IgD-negative memory B cell (primary cell): ENCODE results near the gene MUC13. TPM values are rescaled to one million over a fixed set of nuclear protein-coding genes. Genes with fewer than 3 reads are reported as not detected.
A peak's percentile ranks its signal among the peaks of the same experiment; 100 is the strongest.

Source experiments
- H3K27ac Mint-ChIP-seq, 3 donors: one replicate each; pipeline ENCODE4 v1.8.0; 2020 to 2022; ENCODE audit warnings: mild to moderate bottlenecking in 3 of 3, mixed read lengths in 3 of 3, moderate library complexity in 1 of 3
- H3K27me3 Mint-ChIP-seq: one replicate; pipeline ENCODE4 v1.8.0; 2021; ENCODE audit warnings: mixed read lengths
- H3K36me3 Mint-ChIP-seq: one replicate; pipeline ENCODE4 v1.8.0; 2020; ENCODE audit warnings: mild to moderate bottlenecking, mixed read lengths
- H3K4me1 Mint-ChIP-seq, 3 donors: one replicate each; pipeline ENCODE4 v1.8.0; 2020 to 2022; ENCODE audit warnings: mixed read lengths in 3 of 3, mild to moderate bottlenecking in 1 of 3
- H3K4me3 Mint-ChIP-seq, 4 donors: one replicate each; pipeline ENCODE4 v1.8.0; 2020 to 2022; ENCODE audit warnings: mild to moderate bottlenecking in 4 of 4, mixed read lengths in 4 of 4, moderate library complexity in 3 of 4
- H3K9me3 Mint-ChIP-seq, 3 donors: one replicate each; pipeline ENCODE4 v1.8.0; 2020 to 2021; ENCODE audit warnings: mixed read lengths in 3 of 3, mild to moderate bottlenecking in 1 of 3
- polyA plus RNA-seq: library from polyadenylated mRNA; unstranded; fragments of 300-500 nt; fragmentation: Illumina TruSeq; gene quantifications from one replicate; pipeline ENCODE4 v1.2.3, GENCODE V29; 2021

Gene MUC13, protein sequence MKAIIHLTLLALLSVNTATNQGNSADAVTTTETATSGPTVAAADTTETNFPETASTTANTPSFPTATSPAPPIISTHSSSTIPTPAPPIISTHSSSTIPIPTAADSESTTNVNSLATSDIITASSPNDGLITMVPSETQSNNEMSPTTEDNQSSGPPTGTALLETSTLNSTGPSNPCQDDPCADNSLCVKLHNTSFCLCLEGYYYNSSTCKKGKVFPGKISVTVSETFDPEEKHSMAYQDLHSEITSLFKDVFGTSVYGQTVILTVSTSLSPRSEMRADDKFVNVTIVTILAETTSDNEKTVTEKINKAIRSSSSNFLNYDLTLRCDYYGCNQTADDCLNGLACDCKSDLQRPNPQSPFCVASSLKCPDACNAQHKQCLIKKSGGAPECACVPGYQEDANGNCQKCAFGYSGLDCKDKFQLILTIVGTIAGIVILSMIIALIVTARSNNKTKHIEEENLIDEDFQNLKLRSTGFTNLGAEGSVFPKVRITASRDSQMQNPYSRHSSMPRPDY
- not detected for polyA plus RNA-seq

DNA sequence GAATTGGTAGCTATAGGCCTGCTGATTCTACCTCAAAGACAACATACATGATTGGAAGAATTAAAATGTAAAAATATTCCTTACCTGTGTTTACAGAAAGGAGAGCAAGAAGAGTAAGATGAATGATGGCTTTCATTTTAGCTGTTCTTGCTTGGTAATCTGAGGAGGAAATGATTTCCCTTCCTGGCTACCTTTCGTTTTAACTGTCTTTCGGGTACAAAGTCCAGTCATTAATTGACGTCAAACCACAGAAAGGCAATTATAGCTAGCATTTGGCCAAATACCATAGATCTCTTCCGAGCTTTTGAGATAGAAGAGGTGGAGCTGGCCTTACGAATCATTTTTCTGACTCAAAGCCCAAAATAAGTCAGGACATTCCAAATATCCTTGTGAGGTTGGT, at the start of gene MUC13:
Gene MUC13 (minus strand): TSS at position 175 of the 400 bp plus-strand sequence. CDS start 39 bp downstream, at position 136.
- Mint-ChIP-seq H3K4me3 (no peak within 1 kb of the TSS), H3K36me3 (peaks cover 2% of the 10 kb centered on the region), H3K27ac (peak within 1 kb of the TSS in 1 of 3 donors; percentile 9), H3K9me3 (peaks cover 0 to 3% (median 0%) of the 10 kb centered on the region in 3 donors), H3K27me3 (peaks cover 13% of the 10 kb centered on the region), H3K4me1 (no peaks in the 10 kb centered on the region)

DNA sequence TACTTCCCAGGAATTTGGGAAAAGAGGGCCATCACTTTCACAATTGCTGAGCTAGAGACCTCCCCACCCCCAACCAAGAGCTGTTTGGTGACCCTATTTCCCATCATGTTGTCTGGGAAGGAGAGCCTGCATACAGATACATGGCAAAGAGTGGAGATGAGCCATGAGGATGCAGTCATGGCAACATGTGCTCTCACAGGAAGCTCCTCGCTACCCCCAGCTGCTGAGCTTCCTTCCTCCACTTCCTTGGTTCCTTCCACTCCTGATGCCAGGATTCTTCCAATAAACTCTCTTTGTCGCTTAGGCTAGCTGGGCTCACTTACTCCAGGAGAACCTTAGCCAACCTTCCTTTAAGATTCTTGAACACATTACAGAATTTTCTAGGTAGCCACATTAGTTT, 48.3 kb upstream of the MUC13 start:
- Mint-ChIP-seq H3K36me3 (peaks cover 7% of the 10 kb centered on the region), H3K27ac (no peak overlapping the region), H3K27me3 (no peaks in the 10 kb centered on the region), H3K9me3 (no peaks in the 10 kb centered on the region), H3K4me3 (no peak overlapping the region), H3K4me1 (peaks cover 0 to 3% (median 2%) of the 10 kb centered on the region in 3 donors)

DNA sequence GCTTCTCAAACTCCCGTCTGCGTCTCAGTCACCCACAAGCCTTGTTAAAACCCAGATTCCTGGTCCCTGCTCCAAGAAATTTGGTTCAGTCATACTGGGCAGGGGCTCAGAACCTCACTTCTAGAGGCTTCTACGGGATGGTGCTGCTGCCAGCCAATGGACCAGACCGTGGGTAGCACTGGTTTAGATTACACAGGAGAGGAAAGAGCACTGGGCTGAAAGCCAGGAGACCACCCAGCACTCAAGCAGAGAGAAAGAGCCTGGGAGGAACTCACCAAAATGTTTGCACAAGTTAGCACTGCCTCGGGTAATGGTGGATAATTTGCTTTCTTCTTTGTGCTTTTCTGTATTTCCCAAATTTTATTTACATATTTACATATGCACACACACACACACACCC, 46.9 kb upstream of the MUC13 start:
- peaks cover 8% of the 10 kb centered on the region for H3K36me3 Mint-ChIP-seq
- H3K27me3 Mint-ChIP-seq, result no peaks in the 10 kb centered on the region
- H3K9me3 Mint-ChIP-seq, result no peaks in the 10 kb centered on the region
- H3K4me1 Mint-ChIP-seq, result peaks cover 0 to 3% (median 2%) of the 10 kb centered on the region in 3 donors
- H3K4me3 Mint-ChIP-seq, result no peak overlapping the region
- no peak overlapping the region for H3K27ac Mint-ChIP-seq

DNA sequence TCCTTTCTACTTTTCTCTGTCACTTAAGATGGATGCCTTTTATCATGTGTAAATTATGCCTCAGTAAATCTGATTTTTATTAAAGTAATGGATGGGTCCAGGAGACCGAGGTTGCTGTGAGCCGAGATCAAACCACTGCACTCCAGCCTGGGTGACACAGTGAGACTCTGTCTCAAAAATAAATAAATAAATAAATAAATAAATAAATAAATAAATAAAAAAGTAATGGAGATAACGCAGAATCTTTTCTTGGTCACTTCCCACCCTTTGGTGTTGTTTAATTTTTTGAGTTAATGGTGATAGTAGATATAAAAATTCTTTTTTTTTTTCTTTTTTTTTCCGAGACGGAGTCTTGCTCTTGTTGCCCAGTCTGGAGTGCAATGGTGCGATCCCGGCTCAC, 44.1 kb upstream of the MUC13 start:
- Mint-ChIP-seq H3K27ac (no peak overlapping the region), H3K4me1 (peaks cover 0 to 2% (median 0%) of the 10 kb centered on the region in 3 donors), H3K9me3 (no peaks in the 10 kb centered on the region), H3K4me3 (no peak overlapping the region), H3K27me3 (no peaks in the 10 kb centered on the region), H3K36me3 (peaks cover 15% of the 10 kb centered on the region)

DNA sequence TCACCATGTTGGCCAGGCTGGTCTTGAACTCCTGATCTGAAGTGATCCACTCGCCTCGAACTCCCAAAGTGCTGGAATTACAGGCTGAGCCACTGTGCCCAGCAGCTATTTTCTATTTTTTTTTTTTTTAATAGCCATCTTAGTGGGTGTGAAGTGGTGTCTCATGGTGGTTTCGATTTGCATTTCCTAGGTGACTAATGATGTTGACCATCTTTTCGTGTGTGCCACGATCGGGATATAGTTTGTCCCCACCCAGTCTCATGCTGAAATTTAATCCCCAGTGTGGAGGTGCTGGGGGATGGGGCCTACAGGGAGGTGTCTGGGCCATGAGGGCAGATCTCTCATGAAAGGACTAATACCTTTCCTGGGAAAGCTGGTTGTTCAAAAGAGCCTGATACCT, 41.8 kb upstream of the MUC13 start:
- H3K4me1 Mint-ChIP-seq, result peaks cover 0 to 2% (median 0%) of the 10 kb centered on the region in 3 donors
- no peaks in the 10 kb centered on the region for H3K27me3 Mint-ChIP-seq
- H3K27ac Mint-ChIP-seq, result no peak overlapping the region
- H3K36me3 Mint-ChIP-seq, result peaks cover 17% of the 10 kb centered on the region
- no peak overlapping the region for H3K4me3 Mint-ChIP-seq
- H3K9me3 Mint-ChIP-seq, result no peaks in the 10 kb centered on the region

DNA sequence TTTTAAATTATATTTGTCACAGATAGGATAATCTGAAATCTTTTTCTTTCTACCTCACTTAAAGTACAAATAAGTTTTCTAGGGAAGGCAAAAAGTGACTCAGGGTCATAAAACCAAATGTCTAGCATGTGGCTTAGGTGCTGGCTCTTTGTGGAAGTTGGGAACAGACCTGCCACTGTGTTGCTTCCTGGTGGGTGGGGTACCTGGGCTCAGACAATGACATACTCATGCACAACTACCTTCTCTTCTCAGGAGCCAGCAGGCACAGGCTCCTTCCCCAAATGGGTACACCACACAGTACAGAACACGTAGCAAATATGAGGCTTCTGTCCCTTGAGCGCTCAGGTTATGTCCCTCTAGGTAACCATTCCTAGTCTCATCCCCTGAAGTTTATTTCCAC, 40.1 kb upstream of the MUC13 start:
- Mint-ChIP-seq H3K27ac (no peak overlapping the region), H3K4me1 (no peaks in the 10 kb centered on the region), H3K36me3 (peaks cover 22% of the 10 kb centered on the region), H3K27me3 (no peaks in the 10 kb centered on the region), H3K4me3 (no peak overlapping the region), H3K9me3 (no peaks in the 10 kb centered on the region)

DNA sequence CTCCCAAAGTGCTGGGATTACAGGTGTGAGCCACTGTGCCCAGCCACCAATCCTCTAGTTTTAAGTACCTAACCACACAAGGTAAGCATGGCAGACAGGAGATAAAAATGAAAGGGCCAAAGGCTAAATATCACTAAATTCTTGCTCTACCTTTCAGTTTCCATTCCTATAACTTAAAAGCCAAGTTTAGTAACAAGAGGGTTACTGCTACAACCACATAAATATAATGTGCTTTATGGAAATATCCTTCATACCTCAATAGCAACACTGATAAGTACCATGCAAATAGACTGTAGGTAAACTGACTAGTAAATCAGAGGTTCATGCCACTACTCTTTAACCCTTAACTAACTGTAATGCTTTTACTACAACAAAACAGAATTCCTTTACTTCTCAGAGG, 38.7 kb upstream of the MUC13 start:
- no peak overlapping the region for H3K27ac Mint-ChIP-seq

DNA sequence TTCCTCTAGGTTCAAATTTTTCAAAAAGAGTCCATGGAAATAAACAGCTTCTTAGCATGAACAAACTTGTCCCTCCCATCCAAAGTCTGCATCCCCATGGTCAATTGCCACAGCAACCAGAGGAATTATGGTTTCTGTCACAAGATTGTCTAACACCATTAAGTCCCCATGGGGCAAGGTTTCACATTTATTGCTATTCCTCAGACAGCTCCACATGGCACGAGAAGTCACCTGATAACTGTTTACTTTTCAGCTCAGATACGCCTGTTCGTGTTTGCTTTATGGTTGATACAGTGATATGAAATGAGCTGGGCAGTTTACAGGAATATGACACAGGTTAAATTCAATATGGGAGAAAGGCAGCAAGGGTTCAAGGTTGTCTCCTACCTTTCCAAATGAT, 37.9 kb upstream of the MUC13 start:
- H3K27me3 Mint-ChIP-seq, result no peaks in the 10 kb centered on the region
- H3K4me3 Mint-ChIP-seq, result no peak overlapping the region
- no peaks in the 10 kb centered on the region for H3K9me3 Mint-ChIP-seq
- H3K4me1 Mint-ChIP-seq, result no peaks in the 10 kb centered on the region
- H3K36me3 Mint-ChIP-seq, result peaks cover 22% of the 10 kb centered on the region
- H3K27ac Mint-ChIP-seq, result no peak overlapping the region

More for the DNA sequence above, 38.7 kb upstream of the MUC13 start:
- Mint-ChIP-seq H3K9me3 (no peaks in the 10 kb centered on the region), H3K4me3 (no peak overlapping the region), H3K27me3 (no peaks in the 10 kb centered on the region), H3K4me1 (no peaks in the 10 kb centered on the region), H3K36me3 (peaks cover 22% of the 10 kb centered on the region)

DNA sequence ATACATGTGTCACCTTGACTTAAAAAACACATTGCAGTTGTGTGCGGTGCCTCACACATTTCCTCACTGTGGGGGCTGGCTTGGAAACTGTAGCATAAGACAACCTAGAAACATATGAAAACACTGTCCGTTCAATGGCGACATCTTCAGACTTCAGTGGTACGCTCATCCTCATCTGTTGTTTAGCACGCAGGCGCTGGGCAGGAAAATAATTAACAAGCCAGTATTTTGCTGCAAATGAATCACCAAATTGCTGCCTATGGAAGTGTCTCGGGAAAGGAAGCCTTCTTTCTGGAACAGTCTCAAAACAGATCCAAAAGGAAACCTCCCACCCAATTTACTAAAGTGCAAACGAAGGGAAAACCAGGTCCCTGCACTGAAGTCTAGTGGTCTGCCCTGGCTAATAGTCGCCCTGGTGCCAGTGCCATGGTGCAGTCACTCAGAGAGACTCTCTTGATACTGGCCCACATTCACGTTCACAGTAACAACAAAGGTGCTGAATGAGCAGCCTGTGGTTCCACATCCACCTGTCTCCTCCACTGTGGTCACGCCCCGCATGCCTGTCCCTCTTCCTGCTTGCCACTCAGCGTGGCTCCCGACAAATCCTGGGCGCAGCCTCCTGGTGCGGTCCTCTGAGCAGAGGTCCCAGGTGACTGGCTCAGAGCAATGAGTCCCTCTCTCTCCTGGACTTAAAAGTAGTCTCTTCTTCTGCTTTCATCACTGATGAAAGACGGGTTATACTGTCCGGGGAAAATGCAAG, 35.6 kb upstream of the MUC13 start:
- Mint-ChIP-seq H3K36me3 (peaks cover 19% of the 10 kb centered on the region), H3K27me3 (no peaks in the 10 kb centered on the region), H3K4me1 (no peaks in the 10 kb centered on the region), H3K27ac (no peak overlapping the region), H3K9me3 (no peaks in the 10 kb centered on the region), H3K4me3 (no peak overlapping the region)

DNA sequence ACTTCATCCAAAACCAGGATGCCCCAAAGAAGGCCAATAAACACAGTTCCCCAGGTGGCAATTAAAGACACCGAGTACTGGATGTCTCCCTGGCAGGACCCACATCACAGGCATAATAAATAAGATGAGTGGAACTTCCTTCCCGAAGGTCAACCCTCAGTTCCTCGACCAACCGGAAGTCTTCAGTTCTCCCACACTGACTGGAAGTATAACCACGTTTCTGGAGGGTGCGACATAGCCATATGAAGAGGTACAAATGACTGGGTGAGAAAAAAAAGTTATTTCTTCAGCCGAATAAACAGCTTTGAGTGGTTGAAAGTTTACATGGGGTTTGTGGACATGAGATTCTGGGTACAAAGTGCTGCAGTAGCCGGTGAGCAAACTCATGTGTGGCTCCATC, 34.6 kb upstream of the MUC13 start:
- H3K4me3 Mint-ChIP-seq, result no peak overlapping the region
- H3K36me3 Mint-ChIP-seq, result peaks cover 14% of the 10 kb centered on the region
- no peaks in the 10 kb centered on the region for H3K4me1 Mint-ChIP-seq
- no peaks in the 10 kb centered on the region for H3K27me3 Mint-ChIP-seq
- H3K27ac Mint-ChIP-seq, result no peak overlapping the region
- no peaks in the 10 kb centered on the region for H3K9me3 Mint-ChIP-seq

DNA sequence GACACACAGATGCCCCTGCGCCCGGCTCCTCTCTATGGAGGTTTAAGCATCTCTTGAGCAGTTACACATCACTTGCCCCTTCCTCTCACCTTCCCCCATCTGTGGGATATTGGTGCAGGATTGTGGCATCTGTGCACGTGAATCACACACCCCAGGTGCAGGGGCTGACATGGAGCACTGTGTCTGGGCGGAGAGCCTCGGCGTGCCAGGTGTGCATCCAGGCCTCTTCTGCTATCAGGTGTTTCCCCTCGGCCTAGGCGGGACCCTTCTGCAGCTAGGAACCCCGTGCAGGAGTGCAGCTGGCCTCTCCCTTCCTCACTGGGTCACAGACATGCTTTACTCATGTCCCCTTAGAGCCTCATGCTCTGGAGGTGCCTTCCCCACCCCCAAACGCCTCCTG, 33.4 kb upstream of the MUC13 start:
- no peak overlapping the region for H3K27ac Mint-ChIP-seq
- H3K36me3 Mint-ChIP-seq, result peaks cover 7% of the 10 kb centered on the region
- H3K4me3 Mint-ChIP-seq, result no peak overlapping the region
- H3K9me3 Mint-ChIP-seq, result no peaks in the 10 kb centered on the region
- no peaks in the 10 kb centered on the region for H3K27me3 Mint-ChIP-seq
- peaks cover 0 to under 1% (median 0%) of the 10 kb centered on the region in 3 donors for H3K4me1 Mint-ChIP-seq

DNA sequence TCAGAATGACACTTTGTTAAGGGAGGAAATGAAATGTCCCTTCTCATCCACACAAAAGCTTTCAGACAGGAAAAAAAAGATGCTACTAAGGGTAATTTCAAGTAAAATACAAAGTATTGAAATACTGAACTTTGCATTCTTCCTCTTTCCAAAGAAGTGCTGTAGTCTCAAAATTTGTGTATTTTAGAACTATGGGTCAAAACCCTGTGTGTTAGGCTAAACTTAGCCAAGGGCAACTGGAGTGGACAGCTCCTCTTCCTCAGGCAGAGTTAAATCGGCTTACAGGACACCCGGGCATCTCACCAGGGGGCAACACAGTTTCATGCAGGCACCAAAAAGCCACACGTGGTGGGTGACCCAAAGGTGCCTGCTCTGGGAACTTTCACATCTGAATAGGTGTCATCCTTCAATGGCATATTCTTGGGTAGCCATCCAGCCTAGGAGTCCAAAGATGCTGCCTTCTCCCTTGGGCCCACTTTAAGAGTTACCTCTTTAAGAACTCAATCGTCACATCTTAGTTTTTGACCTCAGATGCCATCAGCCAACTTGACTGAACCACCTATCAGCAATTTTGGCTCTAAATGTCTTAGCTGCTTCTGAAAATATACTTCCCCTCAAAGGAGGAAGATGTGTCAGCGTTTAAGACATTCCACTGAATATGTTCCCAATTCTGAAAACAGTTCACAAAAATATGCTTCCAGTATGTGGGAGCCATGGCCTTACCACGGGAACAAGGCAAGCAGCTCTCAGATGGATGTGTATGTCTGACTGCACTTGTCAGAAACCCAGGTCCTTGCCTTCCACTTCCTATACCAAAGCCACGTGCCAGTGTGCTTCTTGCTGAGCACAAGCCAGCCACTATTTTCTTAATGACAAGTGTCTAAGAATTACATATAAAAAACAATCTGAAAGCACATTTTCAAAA, 32.2 kb upstream of the MUC13 start:
- Mint-ChIP-seq H3K27ac (no peak overlapping the region), H3K27me3 (peaks cover 6% of the 10 kb centered on the region), H3K4me1 (peaks cover 0 to 8% (median 0%) of the 10 kb centered on the region in 3 donors), H3K36me3 (peaks cover 7% of the 10 kb centered on the region), H3K9me3 (no peaks in the 10 kb centered on the region), H3K4me3 (no peak overlapping the region)

DNA sequence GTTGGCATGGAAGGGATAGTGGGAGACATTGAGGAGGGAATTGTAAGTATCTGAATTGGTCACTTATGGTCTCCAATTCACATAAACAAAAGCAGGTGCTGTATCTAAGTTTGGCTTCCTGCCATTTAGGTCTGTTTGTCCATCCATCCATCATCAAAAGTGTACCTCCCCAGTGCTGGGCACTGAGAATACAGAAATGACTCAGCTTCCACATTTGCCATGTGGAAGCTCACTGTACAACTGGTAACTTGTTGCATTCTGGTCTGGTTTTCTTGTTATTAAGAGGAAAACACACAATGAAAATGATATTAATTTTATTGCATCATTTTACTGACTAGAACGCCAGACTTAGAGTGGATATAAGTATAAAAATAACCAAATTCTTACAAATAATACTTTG, 30.9 kb upstream of the MUC13 start:
- peaks cover 9% of the 10 kb centered on the region for H3K27me3 Mint-ChIP-seq
- no peak overlapping the region for H3K27ac Mint-ChIP-seq
- peaks cover 0 to 8% (median 0%) of the 10 kb centered on the region in 3 donors for H3K4me1 Mint-ChIP-seq
- H3K4me3 Mint-ChIP-seq, result no peak overlapping the region
- peaks cover 2% of the 10 kb centered on the region for H3K36me3 Mint-ChIP-seq
- H3K9me3 Mint-ChIP-seq, result no peaks in the 10 kb centered on the region

DNA sequence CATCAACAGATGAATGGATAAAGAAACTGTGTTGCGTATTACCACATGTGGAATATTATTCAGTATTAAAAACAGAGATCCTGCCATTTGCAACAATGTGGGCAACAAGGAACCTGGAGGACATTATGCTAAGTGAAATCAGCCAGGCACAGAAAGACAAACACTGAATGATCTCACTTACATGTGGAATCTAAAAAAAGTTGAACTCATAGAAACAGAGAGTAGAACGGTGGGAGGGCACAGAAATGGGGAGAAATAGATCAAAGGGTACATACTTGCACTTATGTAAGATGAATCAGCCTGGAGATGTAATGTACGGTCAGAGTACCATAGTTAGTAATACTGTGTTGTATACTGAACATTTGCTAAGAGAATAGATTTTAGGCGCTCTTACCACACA, 29.8 kb upstream of the MUC13 start:
- H3K36me3 Mint-ChIP-seq, result peaks cover 1% of the 10 kb centered on the region
- no peak overlapping the region for H3K27ac Mint-ChIP-seq
- H3K4me1 Mint-ChIP-seq, result peaks cover 0 to 8% (median 0%) of the 10 kb centered on the region in 3 donors
- H3K9me3 Mint-ChIP-seq, result no peaks in the 10 kb centered on the region
- no peak overlapping the region for H3K4me3 Mint-ChIP-seq
- H3K27me3 Mint-ChIP-seq, result peaks cover 9% of the 10 kb centered on the region
